ENCODE measurements around the gene PRICKLE2. TPM values are rescaled to one million over a fixed set of nuclear protein-coding genes. Genes with fewer than 3 reads are reported as not detected.

The PRICKLE2 gene
- total and polyA plus RNA-seq, 3 donors from 2014 or later: 5.5 to 10.1 (median 9.1) TPM

- no peak for TF ChIP-seq POLR2A (IDR thresholded peaks at IDR 0.05)
- TF ChIP-seq, protein P1, sequence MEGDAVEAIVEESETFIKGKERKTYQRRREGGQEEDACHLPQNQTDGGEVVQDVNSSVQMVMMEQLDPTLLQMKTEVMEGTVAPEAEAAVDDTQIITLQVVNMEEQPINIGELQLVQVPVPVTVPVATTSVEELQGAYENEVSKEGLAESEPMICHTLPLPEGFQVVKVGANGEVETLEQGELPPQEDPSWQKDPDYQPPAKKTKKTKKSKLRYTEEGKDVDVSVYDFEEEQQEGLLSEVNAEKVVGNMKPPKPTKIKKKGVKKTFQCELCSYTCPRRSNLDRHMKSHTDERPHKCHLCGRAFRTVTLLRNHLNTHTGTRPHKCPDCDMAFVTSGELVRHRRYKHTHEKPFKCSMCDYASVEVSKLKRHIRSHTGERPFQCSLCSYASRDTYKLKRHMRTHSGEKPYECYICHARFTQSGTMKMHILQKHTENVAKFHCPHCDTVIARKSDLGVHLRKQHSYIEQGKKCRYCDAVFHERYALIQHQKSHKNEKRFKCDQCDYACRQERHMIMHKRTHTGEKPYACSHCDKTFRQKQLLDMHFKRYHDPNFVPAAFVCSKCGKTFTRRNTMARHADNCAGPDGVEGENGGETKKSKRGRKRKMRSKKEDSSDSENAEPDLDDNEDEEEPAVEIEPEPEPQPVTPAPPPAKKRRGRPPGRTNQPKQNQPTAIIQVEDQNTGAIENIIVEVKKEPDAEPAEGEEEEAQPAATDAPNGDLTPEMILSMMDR (IDR thresholded peaks at IDR 0.05): no peak
- WGBS, 2 donors: 69 to 71% methylated on average over 4 of the region's 4 CpGs
- intact Hi-C loops (cut with DNase I; ENCODE audit: low total_unique reads): no loop called here
- no peak overlapping the region for H3K27ac ChIP-seq
- no peak overlapping the region for H3K4me3 ChIP-seq
- H3K27me3 ChIP-seq: no peaks in the 10 kb centered on the region
- no peak for DNase-seq
- H3K36me3 ChIP-seq (ENCODE audit: low read depth, missing control alignments): no peaks in the 10 kb centered on the region
- no peaks in the 10 kb centered on the region for H3K9me3 ChIP-seq
- no peaks in the 10 kb centered on the region for H3K4me1 ChIP-seq
These were observed 7.6 kb upstream of the PRICKLE2 start for GRCh38 chr3:64232821-64233220.

DNA sequence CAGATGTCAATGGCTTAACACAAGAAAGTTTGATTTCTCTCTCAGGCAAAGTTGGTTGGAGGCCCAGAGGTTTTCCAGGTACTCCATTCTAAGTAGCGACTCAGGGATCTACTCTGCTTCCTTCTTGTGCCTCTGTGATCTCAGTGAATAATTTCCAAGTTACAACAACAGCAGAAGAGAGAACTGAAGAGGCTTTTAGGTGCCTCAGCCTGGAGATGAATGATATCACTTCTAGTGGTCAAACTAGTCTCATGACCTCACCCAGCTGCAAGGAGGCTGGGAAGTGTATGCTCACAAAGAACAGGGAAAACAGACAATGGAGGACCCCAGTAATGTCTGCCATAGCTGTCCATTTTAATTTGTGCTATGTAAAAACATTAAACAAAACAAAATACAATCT lies 4.6 kb upstream of the PRICKLE2 start:
- Histone ChIP-seq H3K9me3 (no peaks in the 10 kb centered on the region), H3K27me3 (no peaks in the 10 kb centered on the region), H3K36me3 (ENCODE audit: low read depth, missing control alignments) (no peaks in the 10 kb centered on the region), H3K4me1 (peaks cover 7% of the 10 kb centered on the region), H3K27ac (no peak overlapping the region), H3K4me3 (no peak overlapping the region)
- no peak for DNase-seq
- TF ChIP-seq, protein P1 (IDR thresholded peaks at IDR 0.05): no peak
- no peak for TF ChIP-seq POLR2A (IDR thresholded peaks at IDR 0.05)
- WGBS, 2 donors: 85 to 100% methylated on average over 1 of the region's 1 CpG
- intact Hi-C loops (cut with DNase I; ENCODE audit: low total_unique reads): no loop called here

DNA sequence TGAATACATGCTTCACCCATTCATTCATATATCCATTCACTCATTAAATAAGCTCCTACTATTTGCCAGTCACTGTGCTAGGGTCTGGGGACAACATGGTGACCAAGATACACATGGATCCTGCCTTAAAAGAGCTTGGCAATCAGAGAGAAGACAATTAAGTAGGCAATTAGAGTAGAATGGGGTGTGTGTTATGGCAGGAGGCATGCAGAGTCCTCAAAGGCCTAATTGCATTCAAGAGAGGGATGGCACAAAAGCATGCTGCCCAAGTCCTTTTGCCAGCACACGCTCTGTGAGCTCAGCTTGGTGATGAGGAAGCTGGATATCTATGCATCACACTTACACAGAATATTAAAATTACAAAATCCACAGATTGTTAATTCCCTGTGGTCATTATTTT lies 2.8 kb upstream of the PRICKLE2 start:
- H3K27me3 ChIP-seq: no peaks in the 10 kb centered on the region
- intact Hi-C loops (cut with DNase I; ENCODE audit: low total_unique reads): no loop called here
- H3K4me3 ChIP-seq: no peak overlapping the region
- H3K36me3 ChIP-seq (ENCODE audit: low read depth, missing control alignments): no peaks in the 10 kb centered on the region
- H3K27ac ChIP-seq: no peak overlapping the region
- H3K9me3 ChIP-seq: no peaks in the 10 kb centered on the region
- peaks cover 12% of the 10 kb centered on the region for H3K4me1 ChIP-seq
- TF ChIP-seq POLR2A (IDR thresholded peaks at IDR 0.05): no peak
- TF ChIP-seq, protein P1 (IDR thresholded peaks at IDR 0.05): no peak
- 92 to 95% methylated on average over 1 of the region's 1 CpG for WGBS, 2 donors
- DNase-seq: no peak

GRCh38 chr3:64226730-64227129 lies 1.5 kb upstream of the PRICKLE2 start:
- no peaks in the 10 kb centered on the region for H3K27me3 ChIP-seq
- H3K4me1 ChIP-seq: peaks cover 12% of the 10 kb centered on the region
- no peaks in the 10 kb centered on the region for H3K9me3 ChIP-seq
- no peak overlapping the region for H3K4me3 ChIP-seq
- no peak overlapping the region for H3K27ac ChIP-seq
- no peak for DNase-seq
- intact Hi-C loops (cut with DNase I; ENCODE audit: low total_unique reads): no loop called here
- WGBS, 2 donors: 55 to 60% methylated on average over 3 of the region's 3 CpGs
- TF ChIP-seq, protein P1 (IDR thresholded peaks at IDR 0.05): no peak
- no peak for TF ChIP-seq POLR2A (IDR thresholded peaks at IDR 0.05)
- no peaks in the 10 kb centered on the region for H3K36me3 ChIP-seq (ENCODE audit: low read depth, missing control alignments)

- intact Hi-C loops (cut with DNase I; ENCODE audit: low total_unique reads): no loop called here
- TF ChIP-seq POLR2A (IDR thresholded peaks at IDR 0.05): no peak
- TF ChIP-seq, protein P1 (IDR thresholded peaks at IDR 0.05): no peak
- 58 to 62% methylated on average over 7 of the region's 7 CpGs for WGBS, 2 donors
- peak overlapping the region in 1 of 2 donors; percentile 20 for H3K4me3 ChIP-seq
- H3K27me3 ChIP-seq: no peaks in the 10 kb centered on the region
- peak overlapping the region; percentile 81 to 83 for H3K27ac ChIP-seq
- H3K9me3 ChIP-seq: no peaks in the 10 kb centered on the region
- no peaks in the 10 kb centered on the region for H3K36me3 ChIP-seq (ENCODE audit: low read depth, missing control alignments)
- DNase-seq: no peak
- H3K4me1 ChIP-seq: peaks cover 12% of the 10 kb centered on the region
These were observed 631 bp upstream of the PRICKLE2 start for GRCh38 chr3:64225695-64226499.

Measured in testis (tissue), 3 donors.